UCSD-AML1 (cell line): ENCODE data around the gene DUSP2.

Experiments
- DNase-seq: peaks from one replicate; lab custom pipeline; 2025; ENCODE audit not compliant: unreplicated experiment; lab: John Stamatoyannopoulos, UW

Gene DUSP2

GRCh38 chr2:96103187-96103601 is 42.0 kb downstream of the DUSP2 start:
- no peak for DNase-seq

GRCh38 chr2:96102596-96103186 is 42.5 kb downstream of the DUSP2 start:
- DNase-seq: no peak

- DNase-seq: no peak
Observed at GRCh38 chr2:96100893-96101304, 44.3 kb downstream of the DUSP2 start.

- DNase-seq: no peak
Observed at GRCh38 chr2:96099861-96100798, 45.1 kb downstream of the DUSP2 start.

- DNase-seq: no peak
Observed at GRCh38 chr2:96098900-96099590, 46.2 kb downstream of the DUSP2 start.

- DNase-seq: no peak
Observed at GRCh38 chr2:96097951-96098823, 47.1 kb downstream of the DUSP2 start.

GRCh38 chr2:96097441-96097840 is 47.8 kb downstream of the DUSP2 start:
- DNase-seq: no peak

- DNase-seq: no peak
Observed at GRCh38 chr2:96095116-96095636, 50.1 kb downstream of the DUSP2 start.

GRCh38 chr2:96093528-96093927 is 51.7 kb downstream of the DUSP2 start:
- DNase-seq: no peak
